HG03103 (cell line): ENCODE data around the gene PAK4.
"Not testable (repeated sequence)": the region's sequence is repeated elsewhere in the genome, so short reads cannot be mapped to it uniquely, and the experiment has no call there.

ENCODE experiments used
- ATAC-seq: cut with Tn5 transposase; IDR thresholded peaks from one replicate; pipeline ENCODE4 v1.9.1; 2021; ENCODE audit warnings: low read depth; ENCODE audit not compliant: unreplicated experiment

Gene PAK4

DNA sequence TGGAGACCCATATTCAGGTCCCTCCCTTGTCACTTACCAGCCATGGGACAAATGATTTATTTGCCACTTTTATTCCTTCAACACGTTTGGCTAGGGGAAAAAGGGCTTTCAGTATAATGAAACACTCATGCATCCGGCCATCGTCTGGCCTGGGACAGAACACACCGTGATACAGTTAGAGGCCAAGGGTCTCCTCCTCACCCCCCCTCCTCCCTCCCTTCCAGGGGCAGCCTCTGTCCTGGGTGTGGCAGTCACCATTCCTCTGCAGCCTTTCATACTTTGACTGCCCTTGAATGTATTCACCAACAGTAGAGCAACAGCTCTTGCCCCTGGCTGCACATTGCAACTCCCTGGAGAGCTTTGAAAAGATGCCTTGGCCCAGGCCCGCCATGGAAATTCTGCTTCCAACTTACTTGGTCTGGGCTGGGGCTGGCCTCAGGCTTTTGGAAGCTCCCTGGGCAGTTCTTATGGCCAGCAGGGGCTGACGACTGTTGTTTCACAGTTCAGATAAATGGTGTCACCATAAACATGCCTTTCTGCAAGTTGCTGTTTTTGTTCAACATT is 3.0 kb downstream of the PAK4 start:
- ATAC-seq = no peak

DNA sequence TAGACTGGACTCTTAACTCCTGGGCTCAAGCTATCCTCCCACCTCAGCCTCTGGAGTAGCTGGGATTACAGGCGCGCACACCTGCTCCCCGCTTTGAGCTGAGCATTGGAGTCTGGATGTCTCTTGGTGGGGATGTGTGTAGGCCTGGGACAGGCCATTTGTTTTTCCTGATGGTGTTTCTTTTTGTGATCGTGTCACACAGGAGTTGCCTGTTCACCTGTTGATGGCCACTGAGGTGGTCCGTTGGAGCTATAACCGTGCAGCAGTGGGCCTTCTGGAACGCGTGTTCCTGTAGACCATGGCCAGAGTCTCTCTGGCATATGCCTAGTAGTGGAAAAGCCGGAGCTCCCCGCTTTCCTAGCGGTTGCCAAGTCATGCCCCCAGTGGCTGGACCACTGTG is 3.5 kb downstream of the PAK4 start:
- no peak for ATAC-seq

- no peak for ATAC-seq
Observed at GRCh38 chr19:39130337-39131254, 5.0 kb downstream of the PAK4 start.

DNA sequence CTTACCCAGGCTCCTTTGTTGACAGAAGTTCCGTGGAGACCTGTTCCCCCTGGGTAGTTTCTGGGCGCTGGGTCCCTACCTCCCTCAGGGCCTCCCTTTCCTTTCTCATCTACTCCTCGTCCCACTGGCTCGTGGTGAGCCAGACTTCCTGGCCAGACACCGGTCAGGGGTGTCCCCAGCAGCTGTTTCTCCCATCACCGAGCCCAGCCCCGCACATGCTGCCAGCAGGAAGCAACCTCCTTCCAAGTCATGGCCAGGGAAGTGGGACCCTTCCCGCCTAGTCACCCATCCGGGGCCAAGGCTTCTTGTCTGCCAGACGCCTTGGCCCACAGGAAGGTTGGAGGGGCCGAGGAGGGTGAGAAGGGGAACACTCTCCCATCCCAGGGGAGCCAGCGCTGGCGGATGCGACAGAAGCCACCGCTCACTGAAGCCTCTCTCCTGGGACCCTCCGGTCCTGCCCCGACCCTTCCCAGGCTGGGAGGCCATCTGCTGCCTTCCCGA is 5.7 kb downstream of the PAK4 start:
- ATAC-seq = no peak

DNA sequence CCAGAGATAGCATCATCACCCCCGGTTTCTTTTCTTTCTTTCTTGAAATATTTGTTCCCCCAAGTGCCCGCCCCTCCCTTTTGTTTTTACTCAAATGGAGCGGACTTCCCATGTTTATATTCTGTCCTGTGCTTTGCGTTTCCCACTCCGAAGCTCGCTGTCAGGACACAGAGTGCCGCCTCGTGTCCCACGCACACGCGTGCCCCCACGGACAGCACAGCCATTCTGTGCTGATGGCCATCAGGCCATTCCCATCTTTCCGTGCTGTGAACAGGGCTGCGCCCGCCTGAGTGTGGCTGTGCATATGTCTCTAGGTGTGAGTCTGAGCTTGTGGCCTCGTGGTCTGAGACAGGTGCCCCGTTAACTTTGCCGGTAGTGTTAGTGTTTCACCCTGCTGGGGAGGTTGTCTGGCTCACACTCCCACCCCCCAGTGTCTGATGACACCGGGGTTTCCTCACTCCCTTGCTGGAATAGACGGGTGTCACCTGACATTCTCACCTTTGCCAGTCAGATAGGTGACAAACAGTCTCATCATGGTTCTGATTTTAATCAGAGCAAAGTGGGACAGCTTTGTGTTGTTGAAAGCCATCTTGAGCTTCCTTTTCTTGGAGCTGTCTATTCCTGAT is 6.9 kb downstream of the PAK4 start:
- no peak for ATAC-seq

DNA sequence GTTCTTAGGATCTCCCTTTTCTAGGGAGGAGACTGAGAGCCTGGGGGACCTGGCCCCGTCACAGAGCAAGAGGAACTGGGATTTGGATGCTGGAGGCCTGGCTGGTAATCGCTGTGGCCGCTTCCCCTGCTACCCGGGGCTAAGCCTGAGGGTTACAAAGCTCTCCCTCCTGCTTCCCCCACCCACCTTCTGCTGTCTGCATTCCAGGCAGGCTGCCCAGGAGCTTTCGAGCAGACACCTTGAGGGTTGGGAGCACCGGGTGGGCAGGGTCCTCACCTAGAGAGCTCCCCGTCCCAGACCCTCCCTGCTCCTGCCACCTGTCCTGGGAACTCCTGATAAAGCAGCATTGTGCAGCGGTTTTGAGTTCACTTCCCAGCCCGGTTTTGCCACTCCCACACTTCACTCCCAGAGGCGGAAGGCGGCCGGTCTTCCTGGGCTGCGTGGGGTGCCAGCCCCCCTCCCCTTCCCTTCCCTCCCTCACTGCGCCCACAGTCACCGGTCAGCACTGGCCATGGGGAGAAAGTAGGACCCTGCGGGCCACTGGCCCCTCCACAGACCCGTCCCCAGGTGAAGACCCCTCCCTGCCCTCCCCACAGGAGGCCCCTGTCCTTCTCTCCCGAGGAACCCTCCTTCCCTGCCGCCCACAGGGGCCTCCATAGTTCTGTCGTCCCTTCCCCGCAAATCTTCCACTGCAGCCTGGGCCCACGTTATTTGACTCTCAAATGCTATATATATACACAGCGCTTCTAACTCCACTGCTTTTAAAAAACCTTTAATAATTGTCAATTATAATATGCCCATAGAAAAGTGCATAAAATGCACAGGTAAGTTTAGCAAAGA is 8.1 kb downstream of the PAK4 start:
- ATAC-seq = no peak

DNA sequence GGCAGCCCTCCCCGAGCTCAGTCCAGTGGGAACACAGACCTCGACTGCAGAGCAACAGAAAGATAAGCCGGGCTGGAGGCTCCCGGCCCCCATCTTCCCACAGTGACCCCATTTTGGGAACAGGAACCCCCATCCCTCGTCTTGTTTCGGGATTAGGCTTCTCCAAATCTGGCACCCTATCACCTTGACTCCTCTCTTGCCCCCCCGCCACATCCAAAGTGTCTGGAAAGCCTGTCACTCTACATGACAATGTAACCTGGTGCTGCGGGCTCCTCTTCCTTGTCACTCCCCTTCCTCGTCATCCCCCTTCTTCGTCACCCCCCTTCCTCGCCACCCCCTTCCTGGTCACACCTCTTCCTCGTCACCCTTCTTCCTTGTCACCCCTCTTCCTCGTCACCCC is 10.1 kb downstream of the PAK4 start:
- no peak for ATAC-seq

DNA sequence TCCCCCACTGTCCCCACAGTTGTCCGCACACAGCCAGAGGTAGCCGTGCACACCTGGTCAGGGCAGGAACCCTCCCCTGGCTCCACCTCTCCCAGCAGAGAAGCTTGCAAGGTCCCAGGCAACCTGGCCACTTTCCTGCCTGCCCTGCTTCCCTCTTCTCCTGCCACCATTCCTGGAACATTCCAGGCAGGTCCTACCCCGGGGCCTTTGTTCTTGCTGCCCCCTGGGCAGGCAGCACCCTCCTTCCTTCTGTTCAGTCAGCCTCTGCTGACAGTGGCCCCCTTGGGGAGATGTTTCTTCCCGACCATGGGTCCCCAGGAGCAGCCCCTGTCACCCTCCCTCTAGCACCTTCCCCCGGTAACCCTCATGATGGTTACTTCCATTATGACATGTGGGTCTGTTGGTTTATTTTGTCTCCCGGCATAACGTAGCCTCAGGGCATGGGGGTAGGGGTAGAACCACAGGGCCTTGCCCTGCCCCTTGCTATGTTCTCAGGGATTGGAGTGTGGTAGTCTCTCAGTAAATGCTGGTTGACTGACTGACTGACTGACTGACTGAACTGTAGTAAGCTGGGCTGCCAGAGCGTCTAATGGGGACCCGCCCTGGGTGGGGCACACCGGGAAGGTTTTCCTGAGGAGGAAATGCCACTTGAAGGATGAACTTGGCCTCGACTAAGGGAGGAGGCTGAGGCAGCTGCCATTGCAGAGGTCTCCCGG is 10.8 kb downstream of the PAK4 start:
- ATAC-seq = no peak

GRCh38 chr19:39137131-39137530 is 11.5 kb downstream of the PAK4 start:
- ATAC-seq = no peak

DNA sequence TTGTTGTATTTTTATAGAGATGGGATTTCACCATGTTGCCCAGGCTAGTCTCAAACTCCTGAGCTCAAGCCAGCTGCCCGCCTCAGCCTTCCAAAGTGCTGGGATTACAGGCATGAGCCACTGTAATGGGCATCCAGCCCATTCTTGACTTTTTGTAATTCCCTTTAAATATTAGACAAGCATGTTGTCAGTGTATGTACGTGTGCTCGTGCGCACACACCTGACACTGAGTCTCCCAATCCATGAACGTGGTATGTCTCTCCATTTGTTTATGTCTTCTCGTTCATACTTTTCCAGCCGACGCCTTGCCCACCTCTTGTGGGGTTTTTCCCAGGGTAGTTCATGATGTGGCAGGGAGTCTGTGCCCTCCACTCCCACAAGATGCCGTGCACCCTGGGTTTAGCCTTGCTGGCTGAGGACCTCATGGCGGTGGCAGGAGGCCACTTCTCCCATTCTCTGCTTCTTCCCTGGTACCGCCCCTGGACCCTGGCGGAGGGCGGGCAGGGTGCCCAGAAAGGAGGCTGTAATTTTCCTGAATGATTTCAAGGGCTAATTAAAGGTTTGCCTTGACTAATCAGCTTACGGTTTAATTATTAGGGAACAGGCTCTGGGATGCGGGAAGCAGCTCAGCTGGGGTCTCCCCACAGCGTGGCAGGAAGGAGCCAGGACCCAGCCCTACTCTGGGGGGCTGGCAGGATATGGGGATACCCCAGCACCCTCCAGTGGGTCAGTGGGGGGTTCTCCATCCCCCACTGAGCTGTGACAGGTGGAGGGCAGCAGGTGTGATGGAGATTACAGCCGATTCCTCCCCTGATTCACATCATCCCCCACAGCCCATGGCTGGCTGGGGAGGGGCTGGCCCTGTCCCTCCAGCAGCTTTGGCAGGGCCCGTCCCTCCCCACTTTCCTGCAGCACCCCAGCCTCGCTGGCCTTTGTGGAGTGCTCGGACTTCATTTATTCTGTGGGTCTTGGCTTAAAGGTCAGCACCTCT is 12.9 kb downstream of the PAK4 start:
- no peak for ATAC-seq

DNA sequence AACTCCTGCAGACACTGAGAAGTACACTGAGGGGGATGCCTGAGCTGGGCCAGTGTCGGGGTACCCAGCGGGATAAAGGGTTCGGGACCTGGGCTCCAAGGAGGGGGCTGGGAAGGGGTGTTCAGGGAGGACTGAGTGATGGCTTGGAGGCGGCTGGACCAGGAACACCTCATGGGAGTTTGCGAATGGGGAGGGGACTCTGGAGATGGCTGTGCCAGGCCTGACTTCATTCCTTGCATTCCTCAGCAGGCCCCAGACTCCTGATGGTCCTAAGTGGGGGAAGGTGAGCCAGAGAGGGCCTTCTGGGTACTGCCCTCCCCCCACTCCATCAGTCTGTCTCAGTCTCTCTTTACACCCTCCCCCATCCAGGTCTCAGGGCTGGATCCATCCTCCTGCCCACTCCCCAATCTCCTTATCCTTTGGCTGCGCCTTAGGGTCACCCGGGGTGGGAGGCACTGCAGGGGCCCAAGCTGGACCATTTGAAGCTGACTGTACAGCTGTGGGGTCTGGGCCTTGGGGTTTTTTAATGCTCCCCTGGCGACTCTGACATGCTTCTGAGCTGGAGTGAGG is 13.8 kb downstream of the PAK4 start:
- ATAC-seq = no peak

GRCh38 chr19:39139971-39140453 is 14.4 kb downstream of the PAK4 start:
- no peak for ATAC-seq

DNA sequence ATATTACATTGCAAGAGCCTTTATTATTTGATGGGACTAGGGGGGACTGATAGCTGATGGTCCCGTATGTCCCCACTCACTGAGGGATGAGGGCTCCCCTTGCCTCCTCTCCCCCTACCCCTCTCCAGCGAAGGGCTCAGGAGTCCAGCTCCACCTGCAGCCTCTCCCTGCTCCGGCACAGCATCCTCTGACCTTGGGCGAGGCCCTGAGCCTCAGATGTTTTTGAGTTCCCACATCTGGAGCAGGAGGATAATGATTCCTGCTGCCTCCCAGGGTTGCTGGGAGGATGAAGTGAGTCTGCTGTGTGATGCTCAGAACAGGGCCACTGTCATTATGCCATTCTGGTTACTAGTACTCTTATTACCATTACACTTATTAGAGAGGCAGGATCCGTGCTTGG is 15.0 kb downstream of the PAK4 start:
- ATAC-seq = no peak

- ATAC-seq = no peak
Observed at GRCh38 chr19:39141929-39142328, 16.3 kb downstream of the PAK4 start.

GRCh38 chr19:39142630-39143029 is 17.0 kb downstream of the PAK4 start:
- no peak for ATAC-seq

- ATAC-seq = not testable (repeated sequence)
Observed at GRCh38 chr19:39143757-39144289, 18.2 kb downstream of the PAK4 start.

DNA sequence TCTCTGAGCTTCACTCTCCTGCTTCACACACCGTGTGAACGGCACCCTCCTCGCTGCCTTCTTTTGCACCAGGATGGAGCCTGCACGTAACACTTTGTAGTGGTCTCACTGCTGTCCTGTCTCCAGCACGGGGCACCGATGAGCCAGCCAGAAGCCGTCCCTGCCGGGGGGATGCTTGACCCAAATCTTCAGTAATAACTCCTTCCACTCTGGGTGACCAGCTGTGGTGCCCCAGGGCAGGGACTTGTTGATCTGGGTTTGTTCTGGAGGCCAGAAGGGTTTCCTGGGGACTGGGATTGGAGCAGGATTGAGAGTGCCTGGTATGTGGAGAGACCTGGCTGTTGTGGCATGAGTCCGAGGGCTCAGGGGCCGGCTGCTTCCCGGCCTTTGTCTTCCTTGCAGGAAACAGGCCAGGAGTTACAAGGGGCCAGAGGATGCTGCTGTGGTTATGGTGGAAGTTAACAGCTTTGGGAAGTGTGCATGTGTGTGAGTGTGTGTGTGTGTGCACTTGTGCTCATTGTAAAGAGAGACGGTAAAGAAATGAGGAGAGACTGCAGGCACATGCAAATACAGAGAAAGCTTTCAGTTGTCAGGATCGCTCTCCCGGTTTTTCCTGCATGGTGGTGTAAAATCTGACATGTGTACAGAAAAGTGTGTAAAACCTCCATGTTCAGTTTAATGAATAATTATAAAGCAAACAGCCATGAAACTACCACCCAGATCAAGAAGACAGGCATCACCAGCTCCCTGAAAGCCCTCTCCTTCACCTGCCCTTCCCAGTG is 18.9 kb downstream of the PAK4 start:
- no peak for ATAC-seq
